Fibroblast of skin of left quadriceps (primary cell): Measurements from ENCODE around the gene RHBDD3.
"Not testable (repeated sequence)": the region's sequence is repeated elsewhere in the genome, so short reads cannot be mapped to it uniquely, and the experiment has no call there.

Experiments used
- DNase-seq, 2 experiments: peaks; one replicate each; pipeline ENCODE4 v3.0.0-alpha.2; 2013; ENCODE audit warnings: low read depth in 2 of 2

RHBDD3 gene

GRCh38 chr22:29251981-29252911, 15.5 kb downstream of the RHBDD3 start:
- DNase-seq: no peak

GRCh38 chr22:29251265-29251664, 16.5 kb downstream of the RHBDD3 start:
- no peak for DNase-seq

- not testable (repeated sequence) for DNase-seq
Measured at GRCh38 chr22:29247891-29248290, 19.9 kb downstream of the RHBDD3 start.

GRCh38 chr22:29245626-29246385, 22.0 kb downstream of the RHBDD3 start:
- DNase-seq: peak; percentile 21 to 24

- no peak for DNase-seq
Measured at GRCh38 chr22:29244785-29245625, 22.8 kb downstream of the RHBDD3 start.

GRCh38 chr22:29243874-29244446, 23.8 kb downstream of the RHBDD3 start:
- DNase-seq: no peak

GRCh38 chr22:29240481-29240880, 27.3 kb downstream of the RHBDD3 start:
- not testable (repeated sequence) for DNase-seq

GRCh38 chr22:29233277-29233877, 34.4 kb downstream of the RHBDD3 start:
- no peak for DNase-seq

GRCh38 chr22:29231971-29232959, 35.5 kb downstream of the RHBDD3 start:
- DNase-seq: no peak

GRCh38 chr22:29230972-29231875, 36.6 kb downstream of the RHBDD3 start:
- DNase-seq: no peak

- DNase-seq: no peak
Measured at GRCh38 chr22:29226351-29226981, 41.3 kb downstream of the RHBDD3 start.

GRCh38 chr22:29225422-29226090, 42.2 kb downstream of the RHBDD3 start:
- no peak for DNase-seq

GRCh38 chr22:29224859-29225410, 42.8 kb downstream of the RHBDD3 start:
- DNase-seq: no peak

GRCh38 chr22:29224121-29224858, 43.5 kb downstream of the RHBDD3 start:
- no peak for DNase-seq

GRCh38 chr22:29219881-29220670, 47.7 kb downstream of the RHBDD3 start:
- no peak for DNase-seq

- DNase-seq: not testable (repeated sequence)
Measured at GRCh38 chr22:29219409-29219782, 48.4 kb downstream of the RHBDD3 start.
